ENCODE data around the gene KIAA1217. TPM values are rescaled to one million over a fixed set of nuclear protein-coding genes. Genes with fewer than 3 reads are reported as not detected.

The KIAA1217 gene
- polyA plus RNA-seq, 1 experiment: 2.2 TPM

DNA sequence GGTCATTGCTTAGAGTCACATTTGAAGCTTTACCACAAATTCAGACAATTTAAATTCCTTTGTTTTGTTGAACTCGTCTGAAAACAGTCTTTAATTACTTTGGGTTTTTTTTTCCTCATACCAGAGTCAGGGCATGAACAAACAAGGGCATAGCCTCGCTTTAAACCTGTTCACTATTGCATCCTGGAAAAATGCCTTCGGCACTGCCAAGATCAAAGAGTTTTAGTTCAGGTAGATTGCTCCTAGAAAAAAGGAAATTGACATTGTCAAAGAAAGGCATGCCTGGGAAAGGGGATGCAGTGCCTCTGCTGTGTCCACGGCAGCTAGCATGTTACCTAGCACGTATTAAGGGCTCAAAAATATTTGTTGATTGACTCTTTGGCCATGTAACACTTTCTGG, 279.7 kb downstream of the KIAA1217 start:
- CTCF ChIA-PET: interaction anchor here (0.6 to 1.5 kb wide), 3 partner anchors 9 to 168 kb away, joined by 3 to 5 read pairs (median 3); no protein-coding TSS in a partner anchor
- DNase-seq (ENCODE audit: low read depth): no peak
- TF ChIP-seq, protein P1, sequence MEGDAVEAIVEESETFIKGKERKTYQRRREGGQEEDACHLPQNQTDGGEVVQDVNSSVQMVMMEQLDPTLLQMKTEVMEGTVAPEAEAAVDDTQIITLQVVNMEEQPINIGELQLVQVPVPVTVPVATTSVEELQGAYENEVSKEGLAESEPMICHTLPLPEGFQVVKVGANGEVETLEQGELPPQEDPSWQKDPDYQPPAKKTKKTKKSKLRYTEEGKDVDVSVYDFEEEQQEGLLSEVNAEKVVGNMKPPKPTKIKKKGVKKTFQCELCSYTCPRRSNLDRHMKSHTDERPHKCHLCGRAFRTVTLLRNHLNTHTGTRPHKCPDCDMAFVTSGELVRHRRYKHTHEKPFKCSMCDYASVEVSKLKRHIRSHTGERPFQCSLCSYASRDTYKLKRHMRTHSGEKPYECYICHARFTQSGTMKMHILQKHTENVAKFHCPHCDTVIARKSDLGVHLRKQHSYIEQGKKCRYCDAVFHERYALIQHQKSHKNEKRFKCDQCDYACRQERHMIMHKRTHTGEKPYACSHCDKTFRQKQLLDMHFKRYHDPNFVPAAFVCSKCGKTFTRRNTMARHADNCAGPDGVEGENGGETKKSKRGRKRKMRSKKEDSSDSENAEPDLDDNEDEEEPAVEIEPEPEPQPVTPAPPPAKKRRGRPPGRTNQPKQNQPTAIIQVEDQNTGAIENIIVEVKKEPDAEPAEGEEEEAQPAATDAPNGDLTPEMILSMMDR (IDR thresholded peaks at IDR 0.05; ENCODE audit: insufficient read depth, low read depth, low read length): no peak
- POLR2A ChIA-PET: no interaction called here
- no peaks in the 10 kb centered on the region for H3K36me3 ChIP-seq (ENCODE audit: control insufficient read depth, insufficient read depth, low read length)
- no peak overlapping the region for H3K4me3 ChIP-seq (ENCODE audit: low read depth, low read length)
- no peaks in the 10 kb centered on the region for H3K27me3 ChIP-seq (ENCODE audit: control insufficient read depth, insufficient read depth, low read length)

- H3K36me3 ChIP-seq (ENCODE audit: control insufficient read depth, insufficient read depth, low read length): no peaks in the 10 kb centered on the region
- ChIA-PET CTCF (interaction anchor here (1.0 kb wide), 1 partner anchor 10 kb away, joined by 5 read pairs; no protein-coding TSS in a partner anchor), POLR2A (no interaction called here)
- H3K27me3 ChIP-seq (ENCODE audit: control insufficient read depth, insufficient read depth, low read length): no peaks in the 10 kb centered on the region
- H3K4me3 ChIP-seq (ENCODE audit: low read depth, low read length): no peak overlapping the region
- TF ChIP-seq, protein P1 (IDR thresholded peaks at IDR 0.05; ENCODE audit: insufficient read depth, low read depth, low read length): no peak
- no peak for DNase-seq (ENCODE audit: low read depth)
These were observed 284.2 kb downstream of the KIAA1217 start for GRCh38 chr10:24493165-24493564.

- Histone ChIP-seq H3K27me3 (ENCODE audit: control insufficient read depth, insufficient read depth, low read length) (no peaks in the 10 kb centered on the region), H3K36me3 (ENCODE audit: control insufficient read depth, insufficient read depth, low read length) (no peaks in the 10 kb centered on the region), H3K4me3 (ENCODE audit: low read depth, low read length) (no peak overlapping the region)
- ChIA-PET POLR2A (no interaction called here), CTCF (interaction anchor here (1.0 kb wide), 1 partner anchor 9 kb away, joined by 5 read pairs; no protein-coding TSS in a partner anchor)
- TF ChIP-seq, protein P1 (IDR thresholded peaks at IDR 0.05; ENCODE audit: insufficient read depth, low read depth, low read length): no peak
- DNase-seq (ENCODE audit: low read depth): no peak
These were observed 285.3 kb downstream of the KIAA1217 start for GRCh38 chr10:24494236-24494635.

GRCh38 chr10:24494777-24495176, 285.8 kb downstream of the KIAA1217 start:
- Histone ChIP-seq H3K36me3 (ENCODE audit: control insufficient read depth, insufficient read depth, low read length) (no peaks in the 10 kb centered on the region), H3K4me3 (ENCODE audit: low read depth, low read length) (no peak overlapping the region), H3K27me3 (ENCODE audit: control insufficient read depth, insufficient read depth, low read length) (no peaks in the 10 kb centered on the region)
- POLR2A ChIA-PET: interaction anchor here (0.6 kb wide), 1 partner anchor 67 kb away, joined by 3 read pairs; no protein-coding TSS in a partner anchor
- CTCF ChIA-PET: interaction anchor here (0.7 kb wide), 1 partner anchor 127 kb away, joined by 4 read pairs; no protein-coding TSS in a partner anchor
- DNase-seq (ENCODE audit: low read depth): no peak
- TF ChIP-seq, protein P1 (IDR thresholded peaks at IDR 0.05; ENCODE audit: insufficient read depth, low read depth, low read length): no peak

- CTCF ChIA-PET: no interaction called here
- POLR2A ChIA-PET: no interaction called here
- Histone ChIP-seq H3K4me3 (ENCODE audit: low read depth, low read length) (no peak overlapping the region), H3K27me3 (ENCODE audit: control insufficient read depth, insufficient read depth, low read length) (no peaks in the 10 kb centered on the region), H3K36me3 (ENCODE audit: control insufficient read depth, insufficient read depth, low read length) (no peaks in the 10 kb centered on the region)
- DNase-seq (ENCODE audit: low read depth): no peak
- TF ChIP-seq, protein P1 (IDR thresholded peaks at IDR 0.05; ENCODE audit: insufficient read depth, low read depth, low read length): no peak
These were observed 286.9 kb downstream of the KIAA1217 start for GRCh38 chr10:24495666-24496460.

Measured in BJ (cell line).